GM12865 (cell line): ENCODE measurements around the gene GAL3ST2.

Experiments
- DNase-seq: peaks from one replicate; pipeline ENCODE4 v3.0.0; 2010; ENCODE audit warnings: low read depth
- H3K4me3 ChIP-seq: 2 replicates; pipeline ENCODE4 v1.5.1; 2011; ENCODE audit warnings: mild to moderate bottlenecking, low read depth, low read length, control low read depth
- CTCF ChIP-seq: IDR thresholded peaks from 2 replicates; pipeline ENCODE4 v1.5.1; 2011; ENCODE audit warnings: low read length, control low read depth, low read depth, inconsistent platforms; ENCODE audit not compliant: insufficient read depth; ENCODE audit errors: missing control alignments

Gene GAL3ST2

DNA sequence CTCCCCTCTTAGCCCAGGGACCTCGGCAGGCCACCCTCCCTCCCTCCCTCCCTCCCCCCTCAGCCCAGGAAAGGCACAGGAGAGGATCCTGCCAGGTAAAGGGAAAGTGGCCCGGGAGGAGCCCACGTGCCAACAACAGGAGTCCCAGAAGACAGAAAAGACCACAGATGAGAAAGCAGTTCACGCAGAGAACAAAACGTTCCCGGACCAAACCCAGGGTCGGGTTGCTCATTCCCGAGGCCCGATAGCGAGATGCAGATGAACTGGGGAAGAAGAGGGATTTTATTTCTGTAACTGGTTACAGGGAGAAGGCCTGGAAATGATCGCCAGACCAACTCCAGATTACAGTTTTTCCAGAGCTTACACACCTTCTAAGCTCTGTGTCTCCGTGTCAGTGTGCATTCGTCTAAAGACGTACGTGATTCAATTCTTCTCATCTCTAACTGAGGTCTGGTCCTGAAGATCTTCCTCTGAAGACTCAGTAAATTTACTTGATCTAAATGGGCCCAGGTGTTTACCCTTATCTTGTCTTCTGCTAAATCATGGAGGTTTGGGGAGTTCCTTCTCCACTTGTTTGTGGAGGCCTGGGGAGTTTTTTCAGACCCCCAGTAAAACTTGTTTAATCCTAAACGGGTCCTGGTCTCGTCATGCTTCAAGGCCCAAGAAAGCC is 31.6 kb downstream of the GAL3ST2 start:
- TF ChIP-seq CTCF = no peak
- DNase-seq = no peak
- H3K4me3 ChIP-seq = no peak overlapping the region

GRCh38 chr2:241808721-241809382 is 32.2 kb downstream of the GAL3ST2 start, which contains the start of gene NEU4:
NEU4 (plus strand) TSS chr2:241809193; CDS start chr2:241814485, 5,292 bp downstream.
- no peak for TF ChIP-seq CTCF
- H3K4me3 ChIP-seq = no peak within 1 kb of the TSS
- DNase-seq = no peak

DNA sequence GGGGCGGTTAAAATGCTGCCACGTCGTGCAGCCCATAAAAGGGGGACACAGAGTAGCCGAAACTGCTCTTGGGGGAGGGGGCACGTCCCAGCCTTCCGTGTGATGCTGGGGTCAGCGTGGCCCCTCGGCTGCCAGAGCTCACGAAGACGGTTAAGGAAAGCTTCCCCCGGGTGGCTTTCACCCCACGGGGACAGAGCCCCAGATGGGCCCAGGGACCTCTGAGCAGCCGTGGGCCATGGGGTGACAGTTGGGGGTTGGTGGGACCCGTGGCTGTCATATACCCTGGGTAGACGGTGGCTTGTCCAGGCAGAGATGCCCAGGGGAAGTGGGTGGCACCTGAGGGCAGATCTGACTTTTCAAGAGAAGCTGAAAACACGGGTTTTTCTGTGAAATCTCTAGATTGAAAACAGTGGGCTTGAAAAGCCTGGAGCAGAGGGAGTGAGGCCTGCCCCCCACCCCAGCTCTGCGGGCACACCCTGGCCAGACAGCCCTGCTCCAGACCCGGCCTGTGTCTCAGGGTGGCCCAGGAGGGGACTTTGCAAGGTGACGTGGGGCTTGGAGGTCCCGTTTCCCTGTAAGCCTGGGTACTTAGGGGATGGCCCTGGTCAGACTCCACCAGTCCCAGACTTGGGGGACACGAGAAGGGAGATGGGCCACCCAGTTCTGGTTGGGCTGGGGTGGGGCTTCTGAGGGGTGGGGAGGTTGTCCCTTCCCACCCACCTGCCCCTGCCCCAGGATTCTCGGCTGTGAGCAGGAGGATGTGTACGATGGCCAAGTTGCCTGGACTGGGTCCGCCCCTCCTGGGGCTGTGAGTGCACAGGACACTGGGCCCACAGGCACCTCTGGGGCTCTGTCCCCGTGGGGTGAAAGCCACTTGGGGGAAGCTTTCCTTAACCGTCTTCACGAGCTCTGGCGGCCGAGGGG is 33.0 kb downstream of the GAL3ST2 start:
- no peak overlapping the region for H3K4me3 ChIP-seq
- TF ChIP-seq CTCF = no peak
- no peak for DNase-seq

- TF ChIP-seq CTCF = no peak
- H3K4me3 ChIP-seq = no peak overlapping the region
- DNase-seq = no peak
These were observed 33.9 kb downstream of the GAL3ST2 start for GRCh38 chr2:241810307-241811200.

GRCh38 chr2:241811201-241811951 is 34.8 kb downstream of the GAL3ST2 start:
- H3K4me3 ChIP-seq = no peak overlapping the region
- DNase-seq = no peak
- TF ChIP-seq CTCF = no peak
